ENCODE data around the gene MRPL45.

Gene MRPL45

DNA sequence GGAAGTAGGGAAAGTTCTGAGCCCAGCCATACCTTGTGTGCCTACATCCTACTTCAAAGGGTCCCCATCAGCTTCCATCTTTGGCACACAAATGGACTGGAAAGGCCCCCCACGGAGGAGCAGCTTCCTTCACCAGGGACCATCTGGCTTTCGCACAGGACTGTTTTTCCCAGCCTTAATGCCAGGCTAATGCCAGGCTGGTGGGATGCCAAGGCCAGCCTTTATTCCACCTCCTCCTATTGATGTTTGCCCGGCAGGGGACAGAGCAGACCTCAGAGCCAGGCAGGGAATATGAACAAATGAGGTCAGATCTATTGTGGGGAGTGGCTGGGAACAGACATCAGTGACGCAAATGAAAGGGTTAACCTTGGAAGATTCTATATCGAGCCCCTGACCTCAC, 41.1 kb downstream of the MRPL45 start:
- H3K9me3 Mint-ChIP-seq, result no peaks in the 10 kb centered on the region
- peaks cover 19% of the 10 kb centered on the region for H3K27me3 Mint-ChIP-seq (ENCODE audit: low read depth, poor library complexity)
- no peaks in the 10 kb centered on the region for H3K36me3 Mint-ChIP-seq (ENCODE audit: low read depth)

GRCh38 chr17:38338535-38338934, 41.6 kb downstream of the MRPL45 start:
- TF ChIP-seq, protein P1, sequence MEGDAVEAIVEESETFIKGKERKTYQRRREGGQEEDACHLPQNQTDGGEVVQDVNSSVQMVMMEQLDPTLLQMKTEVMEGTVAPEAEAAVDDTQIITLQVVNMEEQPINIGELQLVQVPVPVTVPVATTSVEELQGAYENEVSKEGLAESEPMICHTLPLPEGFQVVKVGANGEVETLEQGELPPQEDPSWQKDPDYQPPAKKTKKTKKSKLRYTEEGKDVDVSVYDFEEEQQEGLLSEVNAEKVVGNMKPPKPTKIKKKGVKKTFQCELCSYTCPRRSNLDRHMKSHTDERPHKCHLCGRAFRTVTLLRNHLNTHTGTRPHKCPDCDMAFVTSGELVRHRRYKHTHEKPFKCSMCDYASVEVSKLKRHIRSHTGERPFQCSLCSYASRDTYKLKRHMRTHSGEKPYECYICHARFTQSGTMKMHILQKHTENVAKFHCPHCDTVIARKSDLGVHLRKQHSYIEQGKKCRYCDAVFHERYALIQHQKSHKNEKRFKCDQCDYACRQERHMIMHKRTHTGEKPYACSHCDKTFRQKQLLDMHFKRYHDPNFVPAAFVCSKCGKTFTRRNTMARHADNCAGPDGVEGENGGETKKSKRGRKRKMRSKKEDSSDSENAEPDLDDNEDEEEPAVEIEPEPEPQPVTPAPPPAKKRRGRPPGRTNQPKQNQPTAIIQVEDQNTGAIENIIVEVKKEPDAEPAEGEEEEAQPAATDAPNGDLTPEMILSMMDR (IDR thresholded peaks at IDR 0.05), result no peak

More for the DNA sequence above, 41.1 kb downstream of the MRPL45 start:
- H3K4me1 Mint-ChIP-seq, result peaks cover 9% of the 10 kb centered on the region
- TF ChIP-seq, protein P1 (IDR thresholded peaks at IDR 0.05), result no peak
- no peak for DNase-seq
- H3K4me3 Mint-ChIP-seq, result no peak overlapping the region
- H3K27ac Mint-ChIP-seq, result no peak overlapping the region

DNA sequence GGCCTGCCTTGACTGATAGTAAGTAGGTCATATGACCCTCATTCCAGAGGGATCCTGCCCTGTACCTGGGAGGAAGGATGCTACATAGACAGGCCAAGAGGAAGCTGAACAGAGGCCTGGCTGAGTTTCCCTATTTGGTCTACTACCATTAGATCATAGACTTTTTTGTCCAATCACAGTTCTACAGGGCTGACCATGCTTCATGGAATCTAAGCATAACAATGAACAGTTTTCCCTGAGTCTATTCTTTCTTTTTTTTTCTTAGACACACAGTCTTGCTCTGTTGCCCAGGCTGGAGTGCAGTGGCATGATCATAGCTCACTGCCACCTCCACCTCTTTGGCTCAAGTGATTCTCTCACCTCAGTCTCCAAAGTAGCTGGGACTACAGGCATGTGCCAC, 42.9 kb downstream of the MRPL45 start:
- no peak overlapping the region for H3K27ac Mint-ChIP-seq
- H3K36me3 Mint-ChIP-seq (ENCODE audit: low read depth), result no peaks in the 10 kb centered on the region
- TF ChIP-seq, protein P1 (IDR thresholded peaks at IDR 0.05), result no peak
- H3K9me3 Mint-ChIP-seq, result no peaks in the 10 kb centered on the region
- no peak for DNase-seq
- H3K4me3 Mint-ChIP-seq, result no peak overlapping the region
- peaks cover 4% of the 10 kb centered on the region for H3K4me1 Mint-ChIP-seq
- H3K27me3 Mint-ChIP-seq (ENCODE audit: low read depth, poor library complexity), result peaks cover 19% of the 10 kb centered on the region

More at GRCh38 chr17:38338535-38338934, 41.6 kb downstream of the MRPL45 start:
- Mint-ChIP-seq H3K9me3 (no peaks in the 10 kb centered on the region), H3K4me1 (peaks cover 6% of the 10 kb centered on the region), H3K36me3 (ENCODE audit: low read depth) (no peaks in the 10 kb centered on the region), H3K4me3 (no peak overlapping the region), H3K27ac (no peak overlapping the region), H3K27me3 (ENCODE audit: low read depth, poor library complexity) (peaks cover 15% of the 10 kb centered on the region)
- DNase-seq, result no peak

GRCh38 chr17:38341035-38341721, 44.2 kb downstream of the MRPL45 start:
- TF ChIP-seq, protein P1 (IDR thresholded peaks at IDR 0.05), result no peak
- peaks cover 19% of the 10 kb centered on the region for H3K27me3 Mint-ChIP-seq (ENCODE audit: low read depth, poor library complexity)
- no peak overlapping the region for H3K27ac Mint-ChIP-seq
- H3K36me3 Mint-ChIP-seq (ENCODE audit: low read depth), result no peaks in the 10 kb centered on the region
- no peak overlapping the region for H3K4me3 Mint-ChIP-seq
- DNase-seq, result no peak
- H3K4me1 Mint-ChIP-seq, result peaks cover 4% of the 10 kb centered on the region
- no peaks in the 10 kb centered on the region for H3K9me3 Mint-ChIP-seq

DNA sequence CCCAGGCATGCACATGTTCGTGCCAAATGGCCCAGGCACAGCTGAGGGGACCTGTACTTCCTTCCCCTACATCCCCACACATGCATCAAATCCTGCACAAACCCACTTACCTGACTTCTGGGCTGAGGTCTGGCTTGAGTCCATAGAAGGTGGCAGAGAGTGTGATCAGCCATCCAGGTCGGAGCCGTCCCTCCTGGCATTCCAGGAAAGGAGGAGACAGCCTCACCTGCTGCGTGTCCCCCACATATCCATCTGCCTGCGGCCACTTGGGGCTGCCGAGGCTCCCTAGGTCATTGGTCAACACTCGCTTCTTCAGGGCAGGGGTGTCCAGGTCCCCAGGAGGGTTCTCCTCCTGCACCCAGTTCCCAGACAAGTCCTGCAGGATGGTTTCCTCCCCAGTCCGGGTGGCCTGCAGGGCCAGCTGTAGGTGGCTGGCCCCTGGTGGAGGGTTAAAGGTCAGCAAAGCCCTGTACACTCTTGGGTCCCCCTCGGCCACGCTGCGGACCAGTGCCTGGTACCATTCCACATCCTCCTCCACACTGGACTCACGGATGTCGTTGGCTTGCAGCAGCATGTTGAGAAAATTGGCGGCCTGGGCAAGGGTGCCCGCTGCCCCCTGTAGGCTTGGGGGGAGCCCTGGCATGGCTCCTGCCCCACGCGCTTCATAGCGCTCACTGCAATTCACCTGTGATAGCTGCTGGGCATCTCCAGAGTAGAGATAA, 46.1 kb downstream of the MRPL45 start:
- no peak overlapping the region for H3K4me3 Mint-ChIP-seq
- H3K27me3 Mint-ChIP-seq (ENCODE audit: low read depth, poor library complexity), result peaks cover 19% of the 10 kb centered on the region
- no peak overlapping the region for H3K27ac Mint-ChIP-seq
- TF ChIP-seq, protein P1 (IDR thresholded peaks at IDR 0.05), result no peak
- DNase-seq, result no peak
- peaks cover 4% of the 10 kb centered on the region for H3K4me1 Mint-ChIP-seq
- no peaks in the 10 kb centered on the region for H3K36me3 Mint-ChIP-seq (ENCODE audit: low read depth)
- H3K9me3 Mint-ChIP-seq, result no peaks in the 10 kb centered on the region
